Measurements from ENCODE around the gene TADA2A. TPM values are rescaled to one million over a fixed set of nuclear protein-coding genes. Genes with fewer than 3 reads are reported as not detected.
"Not testable (repeated sequence)": the region's sequence is repeated elsewhere in the genome, so short reads cannot be mapped to it uniquely, and the experiment has no call there.

TADA2A gene
- total RNA-seq, 1 donor: 15.5 TPM

GRCh38 chr17:37392024-37392590 is 14.6 kb upstream of the TADA2A start:
- H3K4me3 ChIP-seq (ENCODE audit: low read depth, low read length): no peak overlapping the region
- no peak for TF ChIP-seq CTCF (IDR thresholded peaks at IDR 0.05; ENCODE audit: insufficient read depth, low read depth, low read length)
- DNase-seq (ENCODE audit: low read depth): peak; percentile 91

- H3K4me3 ChIP-seq (ENCODE audit: low read depth, low read length): no peak overlapping the region
- no peak for TF ChIP-seq CTCF (IDR thresholded peaks at IDR 0.05; ENCODE audit: insufficient read depth, low read depth, low read length)
- no peak for DNase-seq (ENCODE audit: low read depth)
These were observed 13.3 kb upstream of the TADA2A start for GRCh38 chr17:37393352-37393751.

- no peak for DNase-seq (ENCODE audit: low read depth)
- TF ChIP-seq CTCF (IDR thresholded peaks at IDR 0.05; ENCODE audit: insufficient read depth, low read depth, low read length): no peak
- H3K4me3 ChIP-seq (ENCODE audit: low read depth, low read length): no peak overlapping the region
These were observed 7.4 kb upstream of the TADA2A start for GRCh38 chr17:37399265-37399803.

- TF ChIP-seq CTCF (IDR thresholded peaks at IDR 0.05; ENCODE audit: insufficient read depth, low read depth, low read length): no peak
- DNase-seq (ENCODE audit: low read depth): no peak
- no peak overlapping the region for H3K4me3 ChIP-seq (ENCODE audit: low read depth, low read length)
These were observed 6.2 kb upstream of the TADA2A start for GRCh38 chr17:37400505-37400904.

- not testable (repeated sequence) for DNase-seq (ENCODE audit: low read depth)
- H3K4me3 ChIP-seq (ENCODE audit: low read depth, low read length): peak overlapping the region; percentile 80
These were observed 1.2 kb upstream of the TADA2A start for GRCh38 chr17:37405522-37405921.

GRCh38 chr17:37405955-37406634 is 591 bp upstream of the TADA2A start:
- TF ChIP-seq CTCF (IDR thresholded peaks at IDR 0.05; ENCODE audit: insufficient read depth, low read depth, low read length): no peak
- no peak for DNase-seq (ENCODE audit: low read depth)
- H3K4me3 ChIP-seq (ENCODE audit: low read depth, low read length): peak overlapping the region; percentile 80

- not testable (repeated sequence) for DNase-seq (ENCODE audit: low read depth); H3K4me3 ChIP-seq (ENCODE audit: low read depth, low read length)
These were observed 1.4 kb downstream of the TADA2A start for GRCh38 chr17:37408145-37408479.

GRCh38 chr17:37410357-37410756 is 3.7 kb downstream of the TADA2A start:
- TF ChIP-seq CTCF (IDR thresholded peaks at IDR 0.05; ENCODE audit: insufficient read depth, low read depth, low read length): no peak
- DNase-seq (ENCODE audit: low read depth): no peak
- H3K4me3 ChIP-seq (ENCODE audit: low read depth, low read length): no peak overlapping the region
